Neural cell (in vitro differentiated cells): ENCODE results near the gene FAM3D.

Experiments
- CTCF ChIP-seq: fragments of 450-650 bp; IDR thresholded peaks from 2 replicates; pipeline ENCODE4 v1.5.1; 2014; ENCODE audit warnings: antibody characterized with exemption, mild to moderate bottlenecking, moderate library complexity; ENCODE audit not compliant: poor library complexity, severe bottlenecking
- EP300 ChIP-seq: fragments of 450-650 bp; conservative IDR thresholded peaks from 2 replicates; pipeline ENCODE4 v1.6.1; 2014; ENCODE audit warnings: antibody characterized with exemption, mild to moderate bottlenecking, moderate library complexity; ENCODE audit not compliant: poor library complexity, severe bottlenecking
- EZH2 ChIP-seq: fragments of 200-600, 300-800 bp; shearing (Covaris generic), sonication (generic); IDR thresholded peaks from 2 replicates; pipeline ENCODE4 v1.6.1; 2014; ENCODE audit warnings: antibody characterized with exemption, low read length, borderline replicate concordance, mild to moderate bottlenecking; ENCODE audit not compliant: insufficient read depth, poor library complexity, severe bottlenecking
- POLR2AphosphoS5 ChIP-seq: IDR thresholded peaks from 2 replicates; pipeline ENCODE4 v1.6.1; 2012
- REST ChIP-seq: IDR thresholded peaks from 2 replicates; pipeline ENCODE4 v1.6.1; 2012; ENCODE audit warnings: borderline replicate concordance
- SMC3 ChIP-seq: fragments of 450-650 bp; conservative IDR thresholded peaks from 2 replicates; pipeline ENCODE4 v1.6.1; 2014; ENCODE audit warnings: antibody characterized with exemption, mild to moderate bottlenecking, moderate library complexity; ENCODE audit not compliant: poor library complexity
- TAF1 ChIP-seq: IDR thresholded peaks from 2 replicates; pipeline ENCODE4 v1.6.1; 2012; ENCODE audit warnings: low read depth

DNA sequence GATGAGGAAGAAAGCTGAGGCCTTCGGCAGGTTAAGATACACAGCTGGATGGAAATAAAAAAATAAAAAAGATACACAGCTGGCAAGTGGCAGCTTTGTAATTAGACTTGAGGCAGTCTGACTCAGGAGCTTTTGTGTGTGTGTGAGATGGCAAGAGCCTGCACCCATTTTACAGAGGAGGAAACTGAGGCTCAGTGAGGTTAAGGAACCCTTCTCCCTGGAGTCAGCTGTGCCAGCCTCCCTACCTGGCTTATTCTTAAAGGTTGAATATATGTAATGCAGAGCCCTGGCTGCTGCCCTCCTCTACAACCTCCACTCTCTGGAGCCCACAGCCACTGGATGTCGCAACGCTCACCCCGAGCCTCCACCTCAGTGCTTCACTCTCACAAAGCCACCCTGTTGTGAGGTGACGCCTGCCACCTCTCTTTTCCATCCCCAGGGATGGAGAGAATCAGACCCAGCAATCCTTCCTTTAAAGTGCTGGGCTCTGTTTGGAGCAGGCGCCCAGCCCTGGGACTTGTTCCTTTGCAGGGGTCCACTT is 68.7 kb downstream of the FAM3D start:
- TF ChIP-seq POLR2AphosphoS5 (no peak), CTCF (no peak), EZH2 (no peak), TAF1 (no peak), EP300 (no peak), SMC3 (no peak), REST (no peak)
